A549 (cell line): Measurements from ENCODE around the gene SPECC1L. TPM values are rescaled to one million over a fixed set of nuclear protein-coding genes. Genes with fewer than 3 reads are reported as not detected.

Experiments
- ATAC-seq, 2 experiments: fragments of 200-7000 bp in 1 of 2; fragments of >200 bp in 1 of 2; cut with Nextera tagmentation in 1 of 2; cut with Tn5 transposase in 1 of 2; 3 replicates each; pipeline versions ENCODE4 v1.8.0 to v1.9.1; 2018 to 2020; ENCODE audit warnings: mild to moderate bottlenecking in 1 of 2, moderate library complexity in 1 of 2
- CTCF ChIA-PET: fragments of 300-600 bp; sonication (Branson Sonifier 250); formaldehyde crosslinking; extraction: SDS; loops from one replicate; lab custom pipeline; 2021; ENCODE audit warnings: antibody characterized with exemption, inconsistent platforms; lab: Yijun Ruan, JAX
- POLR2A ChIA-PET: fragments of 350-600 bp; formaldehyde crosslinking; extraction: SDS; loops from one replicate; lab custom pipeline; 2021; ENCODE audit warnings: antibody characterized with exemption, inconsistent platforms; lab: Yijun Ruan, JAX
- DNase-seq, 2 experiments: peaks; one replicate each; pipeline versions ENCODE4 v3.0.0 to v3.0.0-alpha.2; 2011 to 2016; ENCODE audit warnings: low read depth in 1 of 2, low spot score in 1 of 2
- FAIRE-seq: peaks from 2 replicates; lab custom pipeline; 2011; peaks lifted over from hg19 to GRCh38; lab: Jason Lieb, UNC
- H3K27ac ChIP-seq, 2 experiments: fragments of >200 bp; sonication (Bioruptor Twin); formaldehyde crosslinking; 3 replicates each; pipeline ENCODE4 v1.5.1; 2016 to 2017
- H3K4me1 ChIP-seq: fragments of >200 bp; sonication (Bioruptor Twin); formaldehyde crosslinking; 3 replicates; pipeline ENCODE4 v1.6.1; 2016
- H3K4me2 ChIP-seq: fragments of >200 bp; sonication (Bioruptor Twin); formaldehyde crosslinking; 3 replicates; pipeline ENCODE4 v1.6.1; 2016
- H3K4me3 ChIP-seq: fragments of >200 bp; sonication (Bioruptor Twin); formaldehyde crosslinking; 3 replicates; pipeline ENCODE4 v1.5.1; 2016
- H3K9me3 ChIP-seq: fragments of >200 bp; sonication (Bioruptor Twin); formaldehyde crosslinking; 3 replicates; pipeline ENCODE4 v1.6.1; 2016
- CBX2 ChIP-seq: fragments of 200-600 bp; sonication (generic); IDR thresholded peaks from 2 replicates; pipeline ENCODE4 v1.6.1; 2016; ENCODE audit warnings: low read depth, mild to moderate bottlenecking, borderline replicate concordance
- FOXS1 ChIP-seq: fragments of 250-450 bp; sonication (Bioruptor Pico); IDR thresholded peaks from 2 replicates; pipeline ENCODE4 v1.5.0; 2020; ENCODE audit warnings: mild to moderate bottlenecking, moderate library complexity
- GATA3 ChIP-seq: IDR thresholded peaks from 2 replicates; pipeline ENCODE4 v1.6.1; 2012; ENCODE audit warnings: borderline replicate concordance
- HEYL ChIP-seq: fragments of 250-450 bp; sonication (Bioruptor Pico); IDR thresholded peaks from 2 replicates; pipeline ENCODE4 v1.8.0; 2021; ENCODE audit warnings: mild to moderate bottlenecking, moderate library complexity
- HOXA7 ChIP-seq: fragments of 250-450 bp; sonication (Bioruptor Pico); IDR thresholded peaks from 2 replicates; pipeline ENCODE4 v1.5.0; 2020; ENCODE audit warnings: mild to moderate bottlenecking, moderate library complexity
- HOXB13 ChIP-seq: fragments of 250-450 bp; sonication (Bioruptor Pico); IDR thresholded peaks from 2 replicates; pipeline ENCODE4 v1.5.0; 2020; ENCODE audit warnings: low read depth, mild to moderate bottlenecking, moderate library complexity
- JUNB ChIP-seq: fragments of >200 bp; sonication (Bioruptor Twin); formaldehyde crosslinking; IDR thresholded peaks from 2 replicates; pipeline ENCODE4 v1.6.1; 2016
- KDM5A ChIP-seq: fragments of 200-600 bp; sonication (generic); IDR thresholded peaks from 2 replicates; pipeline ENCODE4 v1.6.1; 2016; ENCODE audit warnings: antibody characterized with exemption, mild to moderate bottlenecking
- MYC ChIP-seq: IDR thresholded peaks from 2 replicates; pipeline ENCODE4 v1.6.1; 2012; ENCODE audit warnings: mild to moderate bottlenecking, inconsistent platforms, low read length, improper control_type of control experiment, borderline replicate concordance
- PHF8 ChIP-seq: fragments of 200-600 bp; sonication (generic); IDR thresholded peaks from 2 replicates; pipeline ENCODE4 v1.6.1; 2016; ENCODE audit warnings: low read depth, mild to moderate bottlenecking, antibody characterized with exemption, moderate library complexity, borderline replicate concordance
- RCOR1 ChIP-seq: fragments of 150-350 bp; IDR thresholded peaks from 2 replicates; pipeline ENCODE4 v1.6.1; 2014; ENCODE audit warnings: antibody characterized with exemption, low read length, low read depth
- TFCP2L1 ChIP-seq: fragments of 250-450 bp; sonication (Bioruptor Pico); IDR thresholded peaks from 2 replicates; pipeline ENCODE4 v1.5.0; 2021; ENCODE audit warnings: mild to moderate bottlenecking
- ZNF302 ChIP-seq: fragments of 250-450 bp; sonication (Bioruptor Pico); IDR thresholded peaks from 2 replicates; pipeline ENCODE4 v1.9.0; 2021; ENCODE audit warnings: inconsistent platforms, mild to moderate bottlenecking, moderate library complexity
- ZSCAN20 ChIP-seq: fragments of 250-450 bp; sonication (Bioruptor Pico); IDR thresholded peaks from 2 replicates; pipeline ENCODE4 v1.8.0; 2022; ENCODE audit warnings: mild to moderate bottlenecking, moderate library complexity
- WGBS: methylation state at CpG from one replicate; pipeline ENCODE4 v1.1.6; 2017; ENCODE audit errors: missing lambda C conversion rate; 5-methylcytosine and 5-hydroxymethylcytosine counted together
- polyA plus RNA-seq, 4 experiments: library from polyadenylated mRNA; depleted of rRNA in 3 of 4; stranded (reverse); fragments of >200 nt; fragmentation: RNase III in 1 of 4; extraction: RNeasy Plus Mini Kit Qiagen cat#74134 plus additional on column Dnase treatment in 1 of 4; gene quantifications; 2 replicates in 3 of 4; 3 replicates in 1 of 4; pipeline ENCODE4 v1.2.3, GENCODE V29; 2011 to 2017
- TF ChIP-seq, protein P1 (sequence below): fragments of 450-650 bp; IDR thresholded peaks from 2 replicates; pipeline ENCODE4 v1.6.1; 2014; ENCODE audit warnings: antibody characterized with exemption
- TF ChIP-seq, protein P2 (sequence below): IDR thresholded peaks from 2 replicates; pipeline ENCODE4 v1.6.1; 2012; ENCODE audit warnings: low read depth, borderline replicate concordance
- TF ChIP-seq, protein P3 (sequence below): fragments of 150-350 bp; IDR thresholded peaks from 2 replicates; pipeline ENCODE4 v1.6.1; 2014; ENCODE audit warnings: low read depth, mild to moderate bottlenecking, low read length
- TF ChIP-seq, protein P4 (sequence below): fragments of >200 bp; sonication (Bioruptor Twin); formaldehyde crosslinking; IDR thresholded peaks from 2 replicates; pipeline ENCODE4 v1.6.1; 2016
- TF ChIP-seq, protein P5 (sequence below): IDR thresholded peaks from 2 replicates; pipeline ENCODE4 v1.6.1; 2012

SPECC1L gene
- polyA plus RNA-seq, 2 of the 4 experiments (the other 2 are of a cell fraction): 14.8 to 25.2 TPM

DNA sequence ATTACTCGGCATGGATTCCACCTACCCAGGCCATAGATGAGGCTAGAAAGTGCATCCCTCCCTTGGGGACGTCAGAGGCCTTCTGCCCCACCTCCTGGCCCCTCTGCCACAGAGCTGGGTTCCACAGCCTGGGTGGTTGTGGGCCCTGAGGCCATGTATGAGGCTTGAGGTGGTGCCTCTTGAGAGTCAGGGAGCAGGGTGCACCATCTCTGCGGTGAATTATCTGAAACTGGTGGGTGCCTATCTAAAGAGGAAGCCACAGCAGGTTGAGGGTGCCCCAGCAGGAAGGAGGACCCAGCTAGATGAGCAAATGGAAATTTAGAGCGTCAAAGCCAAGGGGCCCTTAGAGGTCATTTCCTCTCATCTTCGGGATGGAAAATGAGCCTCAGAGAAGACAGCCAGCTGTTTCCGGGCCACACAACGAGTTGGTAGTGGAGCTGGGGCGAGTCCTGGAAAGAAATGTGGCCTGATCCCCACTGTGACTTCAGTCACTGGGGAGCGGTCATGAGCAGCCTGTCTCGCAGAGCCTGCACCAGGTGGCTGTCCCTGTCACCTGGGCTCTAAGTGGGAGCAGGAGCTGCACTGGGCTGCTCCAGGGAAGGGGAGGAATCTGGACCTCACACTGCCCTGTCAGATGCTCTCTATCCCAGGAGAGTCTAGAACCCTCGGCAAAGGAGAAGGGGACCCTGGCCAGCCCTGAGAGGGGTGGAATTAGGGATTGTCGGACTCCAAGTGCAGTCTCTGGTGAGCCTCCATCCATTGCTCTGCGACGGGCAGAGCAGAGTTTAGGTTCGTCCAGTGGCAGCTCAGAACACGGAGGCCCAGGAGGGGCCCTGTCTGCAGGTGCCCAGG lies 164.1 kb downstream of the SPECC1L start:
- H3K4me3 ChIP-seq: no peak overlapping the region
- no peak overlapping the region for H3K4me2 ChIP-seq
- no peak for ATAC-seq
- WGBS: 77% methylated on average over 13 of the region's 16 CpGs
- POLR2A ChIA-PET: no interaction called here
- H3K27ac ChIP-seq: no peak overlapping the region
- CTCF ChIA-PET: interaction anchor here (0.7 to 3.9 kb wide), 7 partner anchors 10 to 278 kb away, joined by 3 to 15 read pairs (median 6); no protein-coding TSS in a partner anchor
- DNase-seq: no peak
- no peak for FAIRE-seq
- no peaks in the 10 kb centered on the region for H3K4me1 ChIP-seq
- H3K9me3 ChIP-seq: no peaks in the 10 kb centered on the region
- TF ChIP-seq, protein P1, sequence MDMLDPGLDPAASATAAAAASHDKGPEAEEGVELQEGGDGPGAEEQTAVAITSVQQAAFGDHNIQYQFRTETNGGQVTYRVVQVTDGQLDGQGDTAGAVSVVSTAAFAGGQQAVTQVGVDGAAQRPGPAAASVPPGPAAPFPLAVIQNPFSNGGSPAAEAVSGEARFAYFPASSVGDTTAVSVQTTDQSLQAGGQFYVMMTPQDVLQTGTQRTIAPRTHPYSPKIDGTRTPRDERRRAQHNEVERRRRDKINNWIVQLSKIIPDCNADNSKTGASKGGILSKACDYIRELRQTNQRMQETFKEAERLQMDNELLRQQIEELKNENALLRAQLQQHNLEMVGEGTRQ: no peak
- TF ChIP-seq, protein P2, sequence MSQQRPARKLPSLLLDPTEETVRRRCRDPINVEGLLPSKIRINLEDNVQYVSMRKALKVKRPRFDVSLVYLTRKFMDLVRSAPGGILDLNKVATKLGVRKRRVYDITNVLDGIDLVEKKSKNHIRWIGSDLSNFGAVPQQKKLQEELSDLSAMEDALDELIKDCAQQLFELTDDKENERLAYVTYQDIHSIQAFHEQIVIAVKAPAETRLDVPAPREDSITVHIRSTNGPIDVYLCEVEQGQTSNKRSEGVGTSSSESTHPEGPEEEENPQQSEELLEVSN: no peak
- TF ChIP-seq HOXA7 (CRISPR knock-in tag) (no peak), FOXS1 (no peak), TFCP2L1 (CRISPR knock-in tag) (no peak), GATA3 (no peak), JUNB (no peak), HOXB13 (CRISPR knock-in tag) (no peak)
- TF ChIP-seq, protein P3, sequence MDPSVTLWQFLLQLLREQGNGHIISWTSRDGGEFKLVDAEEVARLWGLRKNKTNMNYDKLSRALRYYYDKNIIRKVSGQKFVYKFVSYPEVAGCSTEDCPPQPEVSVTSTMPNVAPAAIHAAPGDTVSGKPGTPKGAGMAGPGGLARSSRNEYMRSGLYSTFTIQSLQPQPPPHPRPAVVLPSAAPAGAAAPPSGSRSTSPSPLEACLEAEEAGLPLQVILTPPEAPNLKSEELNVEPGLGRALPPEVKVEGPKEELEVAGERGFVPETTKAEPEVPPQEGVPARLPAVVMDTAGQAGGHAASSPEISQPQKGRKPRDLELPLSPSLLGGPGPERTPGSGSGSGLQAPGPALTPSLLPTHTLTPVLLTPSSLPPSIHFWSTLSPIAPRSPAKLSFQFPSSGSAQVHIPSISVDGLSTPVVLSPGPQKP: no peak

DNA sequence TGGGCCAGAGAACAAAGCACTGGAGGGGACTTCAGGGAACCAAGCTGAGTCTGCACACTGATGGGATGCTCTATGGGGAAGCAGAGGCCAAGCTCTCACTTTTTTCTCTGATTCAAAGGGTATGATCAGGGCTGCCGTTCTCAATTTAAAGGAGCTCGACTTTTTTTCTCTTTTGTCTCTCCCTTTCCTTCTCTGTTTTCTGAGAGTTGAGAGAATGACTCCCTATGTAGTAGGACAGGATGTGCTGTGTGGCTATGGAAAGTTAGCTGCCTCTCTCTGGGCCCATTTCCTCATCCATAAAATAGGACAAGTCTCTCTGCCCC lies 164.7 kb downstream of the SPECC1L start:
- 61% methylated on average over 2 of the region's 2 CpGs for WGBS
- H3K27ac ChIP-seq: no peak overlapping the region
- ChIA-PET POLR2A (no interaction called here), CTCF (interaction anchor here (0.7 to 1.8 kb wide), 4 partner anchors 11 to 279 kb away, joined by 3 to 7 read pairs (median 6); no protein-coding TSS in a partner anchor)
- TF ChIP-seq RCOR1: no peak
- TF ChIP-seq HOXA7 (CRISPR knock-in tag): no peak
- TF ChIP-seq ZSCAN20 (CRISPR knock-in tag): no peak
- TF ChIP-seq PHF8: no peak
- no peak for TF ChIP-seq FOXS1
- no peak for TF ChIP-seq ZNF302 (CRISPR knock-in tag)
- no peak overlapping the region for H3K4me2 ChIP-seq
- FAIRE-seq: no peak
- no peak for ATAC-seq
- no peaks in the 10 kb centered on the region for H3K4me1 ChIP-seq
- no peak overlapping the region for H3K4me3 ChIP-seq
- no peaks in the 10 kb centered on the region for H3K9me3 ChIP-seq
- DNase-seq: no peak

DNA sequence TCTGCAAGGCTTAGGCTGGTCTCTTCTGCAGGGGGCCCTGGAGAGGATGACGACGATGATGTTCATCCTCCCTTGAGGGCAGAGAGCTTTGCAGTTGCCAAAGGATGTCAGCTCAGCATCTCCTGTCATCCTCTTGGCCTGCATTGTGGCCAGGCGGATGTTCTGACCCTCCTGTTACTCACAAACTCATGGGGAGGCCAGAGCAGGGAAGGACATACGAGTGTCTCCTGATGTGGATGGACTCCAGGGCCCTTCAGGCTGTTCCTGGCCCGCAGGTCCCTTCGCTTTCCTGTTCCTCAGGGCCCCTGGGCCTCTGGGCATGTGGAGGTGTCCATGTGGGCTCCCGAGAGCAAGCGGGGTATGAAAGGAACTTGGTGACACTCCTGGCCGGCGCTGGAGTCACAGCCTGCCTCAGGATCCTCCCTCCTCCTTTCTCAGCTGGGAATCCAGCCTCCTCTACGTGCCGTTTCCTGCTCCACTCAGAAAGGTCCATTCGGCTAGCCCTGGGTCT lies 165.3 kb downstream of the SPECC1L start:
- DNase-seq (no peak), ATAC-seq (no peak), FAIRE-seq (no peak)
- no peak overlapping the region for H3K4me2 ChIP-seq
- WGBS: 90% methylated on average over 10 of the region's 13 CpGs
- no peak for TF ChIP-seq HEYL (CRISPR knock-in tag)
- TF ChIP-seq, protein P4, sequence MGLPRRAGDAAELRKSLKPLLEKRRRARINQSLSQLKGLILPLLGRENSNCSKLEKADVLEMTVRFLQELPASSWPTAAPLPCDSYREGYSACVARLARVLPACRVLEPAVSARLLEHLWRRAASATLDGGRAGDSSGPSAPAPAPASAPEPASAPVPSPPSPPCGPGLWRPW: no peak
- TF ChIP-seq CBX2: no peak
- no peak for TF ChIP-seq KDM5A
- no peak for TF ChIP-seq MYC
- TF ChIP-seq, protein P5, sequence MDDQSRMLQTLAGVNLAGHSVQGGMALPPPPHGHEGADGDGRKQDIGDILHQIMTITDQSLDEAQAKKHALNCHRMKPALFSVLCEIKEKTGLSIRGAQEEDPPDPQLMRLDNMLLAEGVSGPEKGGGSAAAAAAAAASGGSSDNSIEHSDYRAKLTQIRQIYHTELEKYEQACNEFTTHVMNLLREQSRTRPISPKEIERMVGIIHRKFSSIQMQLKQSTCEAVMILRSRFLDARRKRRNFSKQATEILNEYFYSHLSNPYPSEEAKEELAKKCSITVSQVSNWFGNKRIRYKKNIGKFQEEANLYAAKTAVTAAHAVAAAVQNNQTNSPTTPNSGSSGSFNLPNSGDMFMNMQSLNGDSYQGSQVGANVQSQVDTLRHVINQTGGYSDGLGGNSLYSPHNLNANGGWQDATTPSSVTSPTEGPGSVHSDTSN: no peak
- TF ChIP-seq ZNF302 (CRISPR knock-in tag): no peak
- H3K9me3 ChIP-seq: no peaks in the 10 kb centered on the region
- H3K4me1 ChIP-seq: no peaks in the 10 kb centered on the region
- no peak overlapping the region for H3K27ac ChIP-seq
- CTCF ChIA-PET: interaction anchor here (1.4 to 1.8 kb wide), 4 partner anchors 10 to 87 kb away, joined by 3 to 7 read pairs (median 6); no protein-coding TSS in a partner anchor
- POLR2A ChIA-PET: no interaction called here
- no peak overlapping the region for H3K4me3 ChIP-seq
